Colonic mucosa (tissue), 4 donors: ENCODE results near the gene PACRGL. TPM values are rescaled to one million over a fixed set of nuclear protein-coding genes. Genes with fewer than 3 reads are reported as not detected.
"Not testable (repeated sequence)": the region's sequence is repeated elsewhere in the genome, so short reads cannot be mapped to it uniquely, and the experiment has no call there.

ENCODE experiments used
- DNase-seq: peaks from one replicate; pipeline ENCODE4 v3.0.0-alpha.2; 2020
- H3K27ac ChIP-seq: fragments of 200-600 bp; one replicate; pipeline ENCODE4 v1.8.0; 2021
- H3K27me3 ChIP-seq: fragments of 200-600 bp; one replicate; pipeline ENCODE4 v1.8.0; 2021
- H3K36me3 ChIP-seq: fragments of 200-600 bp; one replicate; pipeline ENCODE4 v1.8.0; 2021
- H3K4me1 ChIP-seq: fragments of 200-600 bp; one replicate; pipeline ENCODE4 v1.8.0; 2021; ENCODE audit warnings: mild to moderate bottlenecking
- H3K4me3 ChIP-seq: fragments of 200-600 bp; one replicate; pipeline ENCODE4 v1.8.0; 2021
- H3K9ac ChIP-seq, 2 donors: one replicate each; pipeline ENCODE4 v1.7.0; 2013; ENCODE audit warnings: control low read depth in 2 of 2, low read depth in 2 of 2, low read length in 2 of 2
- H3K9me3 ChIP-seq: fragments of 200-600 bp; one replicate; pipeline ENCODE4 v1.8.0; 2021
- CTCF ChIP-seq: fragments of 200-600 bp; IDR thresholded peaks from one replicate; pipeline ENCODE4 v1.8.0; 2022; ENCODE audit warnings: antibody characterized with exemption, mild to moderate bottlenecking
- intact Hi-C: fragments of 100-400 bp; cut with DNase I; formaldehyde crosslinking; loops from one replicate; pipeline ENCODE4 v1.14.1; 2022
- total RNA-seq, 2 donors: library from RNA; stranded (reverse); fragmentation: NEBNext Ultra II Directional in 1 of 2; extraction: Animal tissue kit (Norgen Biotek cat#: 25700) in 1 of 2; gene quantifications; one replicate each; pipeline ENCODE4 v1.2.1, GENCODE V29; 2021
- donor health status: healthy.
- donor health status: DM: no; HTN: no; CAD: no.
- donor health status: DM: no; HTN: no; CAD: no.

The PACRGL gene
- total RNA-seq, 2 donors from 2014 or later, result 11.5 to 16.9 TPM

GRCh38 chr4:20778896-20779295 lies 78.6 kb downstream of the PACRGL start:
- Histone ChIP-seq H3K9me3 (no peaks in the 10 kb centered on the region), H3K4me1 (no peaks in the 10 kb centered on the region), H3K27ac (no peak overlapping the region), H3K36me3 (no peaks in the 10 kb centered on the region), H3K4me3 (no peak overlapping the region), H3K9ac (no peak overlapping the region), H3K27me3 (no peaks in the 10 kb centered on the region)
- intact Hi-C loops, result loop anchor here (5.0 kb wide), 1 partner anchor 988 kb away; no protein-coding TSS in a partner anchor
- no peak for DNase-seq
- TF ChIP-seq CTCF, result no peak

- H3K4me3 ChIP-seq, intact Hi-C loops, H3K9me3 ChIP-seq, DNase-seq, H3K36me3 ChIP-seq, H3K27ac ChIP-seq, H3K9ac ChIP-seq, H3K27me3 ChIP-seq, H3K4me1 ChIP-seq: not testable (repeated sequence)
Observed at GRCh38 chr4:20783134-20783533, 82.9 kb downstream of the PACRGL start.

GRCh38 chr4:20787940-20788665 lies 87.8 kb downstream of the PACRGL start:
- Histone ChIP-seq H3K9me3 (no peaks in the 10 kb centered on the region), H3K4me3 (no peak overlapping the region), H3K9ac (no peak overlapping the region), H3K27ac (no peak overlapping the region), H3K4me1 (no peaks in the 10 kb centered on the region), H3K36me3 (no peaks in the 10 kb centered on the region), H3K27me3 (no peaks in the 10 kb centered on the region)
- no peak for DNase-seq
- intact Hi-C loops, result no loop called here
- no peak for TF ChIP-seq CTCF
